Cerebellar nuclear complex (tissue), 1 donor: ENCODE measurements around the gene RIMKLA.
A peak's percentile ranks its signal among the peaks of the same experiment; 100 is the strongest.

Source experiments
- DNase-seq, 2 experiments: peaks; one replicate each; lab custom pipeline; 2025; lab: John Stamatoyannopoulos, UW

Gene RIMKLA

GRCh38 chr1:42372796-42373195 is 7.8 kb upstream of the RIMKLA start:
- DNase-seq: no peak

DNA sequence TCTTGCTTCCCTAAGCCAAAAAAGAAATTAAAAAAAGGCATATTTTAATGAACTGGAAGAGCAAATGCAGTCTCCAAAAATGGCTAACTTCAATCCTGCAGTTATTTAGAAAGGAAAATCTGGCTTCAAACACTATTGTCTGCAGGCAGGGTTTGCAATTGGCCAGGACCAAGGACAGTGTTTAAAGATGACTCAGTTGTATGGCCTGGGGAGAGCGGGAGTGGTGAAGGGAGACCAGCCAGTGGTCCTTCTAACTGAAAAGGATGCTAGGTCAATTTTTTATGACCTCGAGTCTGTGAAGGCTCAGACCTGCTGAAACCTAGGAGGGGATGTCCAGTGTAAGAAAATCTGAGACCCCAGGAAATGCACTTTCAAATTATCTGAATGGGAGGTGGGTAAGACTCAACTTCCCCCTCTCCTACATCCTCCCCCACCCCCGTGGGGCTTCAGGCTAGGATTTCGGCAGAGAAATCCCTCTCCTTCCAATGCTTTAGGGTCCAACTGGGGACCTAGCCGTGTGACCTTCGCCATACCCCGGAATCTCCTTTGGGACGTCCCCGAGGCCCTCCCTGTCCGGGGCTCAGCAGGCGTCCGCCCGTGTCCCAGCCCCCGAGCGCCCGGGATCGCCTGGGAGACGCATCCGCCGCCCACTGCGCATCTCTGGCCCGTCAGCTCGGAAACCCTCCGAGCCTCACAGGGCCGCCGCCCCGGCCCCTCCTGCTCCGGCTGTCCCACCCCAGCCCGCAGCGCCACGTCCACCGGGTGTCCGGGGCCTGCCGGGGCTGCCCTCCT is 602 bp upstream of the RIMKLA start:
- no peak for DNase-seq

DNA sequence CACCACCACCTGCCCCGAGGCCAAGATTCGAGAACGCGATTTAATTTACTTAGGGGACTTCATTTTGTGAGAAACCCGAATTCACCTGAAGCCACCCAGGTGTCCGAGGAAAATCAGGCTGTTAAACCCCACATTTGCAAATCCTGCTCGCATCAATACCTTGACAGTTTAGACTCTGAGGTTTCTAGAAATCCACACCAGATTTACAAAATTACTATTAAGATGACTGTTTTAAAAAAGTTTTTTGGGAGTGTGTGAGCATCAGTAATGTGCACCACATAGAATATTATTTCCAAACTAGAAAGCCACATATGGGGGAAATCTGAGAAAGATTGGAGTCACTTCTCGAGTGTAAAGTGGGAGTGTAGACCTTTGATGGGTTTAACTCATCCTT is 685 bp downstream of the RIMKLA start:
- no peak for DNase-seq

GRCh38 chr1:42385283-42385682 is 4.7 kb downstream of the RIMKLA start:
- no peak for DNase-seq

GRCh38 chr1:42386051-42386450 is 5.5 kb downstream of the RIMKLA start:
- DNase-seq: no peak

- DNase-seq: no peak
Observed at GRCh38 chr1:42392255-42392654, 11.7 kb downstream of the RIMKLA start.

DNA sequence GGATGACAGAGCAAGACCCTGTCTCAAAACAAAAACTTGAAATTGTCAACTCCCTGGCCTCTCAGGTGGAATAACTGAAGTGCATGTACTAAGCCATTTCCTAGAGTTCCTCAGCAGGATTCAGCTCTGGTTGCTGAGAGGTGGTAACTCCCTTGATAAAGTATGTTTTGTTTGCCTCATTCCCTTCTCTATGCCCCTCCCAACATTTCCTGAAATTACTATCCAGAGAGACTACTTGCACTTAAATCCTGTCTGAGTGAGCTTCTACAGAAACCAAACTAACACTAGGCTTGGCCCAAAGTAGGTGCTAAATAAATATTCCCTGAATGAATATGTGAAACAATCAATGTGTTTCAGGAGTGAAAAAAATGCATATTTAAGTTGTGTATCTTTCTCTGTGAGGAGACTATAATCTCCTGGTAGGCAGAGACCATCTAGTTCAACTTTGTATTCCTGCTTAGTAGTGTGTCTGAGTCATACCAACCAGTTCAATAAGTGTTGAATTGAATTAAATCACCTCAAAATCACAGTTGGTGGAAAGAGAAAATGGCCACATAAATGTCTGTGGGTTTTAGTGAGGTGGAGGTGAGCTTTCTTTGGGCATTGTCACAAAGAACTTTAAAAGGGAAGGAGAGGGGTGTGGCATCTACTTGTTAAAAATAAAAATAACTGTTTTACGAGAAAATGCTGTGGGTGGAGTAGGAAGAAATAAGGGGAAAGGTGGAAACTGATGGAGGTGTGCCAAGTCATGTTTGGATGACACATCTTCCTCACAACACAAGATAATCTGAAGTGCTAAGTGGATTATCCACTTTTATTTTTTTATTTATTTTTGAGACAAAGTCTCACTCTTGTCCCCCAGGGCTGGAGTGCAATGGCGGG is 12.6 kb downstream of the RIMKLA start:
- DNase-seq: no peak

- DNase-seq: no peak
Observed at GRCh38 chr1:42399315-42400100, 18.9 kb downstream of the RIMKLA start.

DNA sequence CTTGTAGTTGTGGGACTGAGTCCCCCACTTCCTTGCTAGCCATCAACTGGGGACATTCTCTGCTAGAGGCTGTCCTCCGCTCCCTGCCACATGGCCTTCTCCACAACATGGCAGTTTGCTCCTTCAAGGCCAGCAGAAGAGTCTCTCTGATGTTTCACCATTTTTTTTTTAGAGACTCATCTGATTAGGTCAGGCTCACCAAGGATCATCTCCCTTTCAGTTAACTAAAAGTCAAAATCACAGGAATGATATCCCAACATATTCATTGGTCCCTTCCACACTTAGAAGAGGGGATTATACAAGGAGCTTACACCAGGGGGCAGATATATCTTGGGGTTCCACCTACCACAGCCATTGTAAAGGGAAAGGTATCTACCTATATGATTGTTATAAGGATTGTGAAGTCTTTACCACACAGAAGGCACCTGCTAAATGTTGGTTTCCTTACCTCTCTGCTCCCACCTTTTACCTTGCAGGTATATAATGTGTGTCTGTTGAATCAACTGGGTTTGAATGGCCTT is 23.3 kb downstream of the RIMKLA start:
- no peak for DNase-seq

GRCh38 chr1:42414551-42415496 is 34.2 kb downstream of the RIMKLA start:
- DNase-seq: no peak

DNA sequence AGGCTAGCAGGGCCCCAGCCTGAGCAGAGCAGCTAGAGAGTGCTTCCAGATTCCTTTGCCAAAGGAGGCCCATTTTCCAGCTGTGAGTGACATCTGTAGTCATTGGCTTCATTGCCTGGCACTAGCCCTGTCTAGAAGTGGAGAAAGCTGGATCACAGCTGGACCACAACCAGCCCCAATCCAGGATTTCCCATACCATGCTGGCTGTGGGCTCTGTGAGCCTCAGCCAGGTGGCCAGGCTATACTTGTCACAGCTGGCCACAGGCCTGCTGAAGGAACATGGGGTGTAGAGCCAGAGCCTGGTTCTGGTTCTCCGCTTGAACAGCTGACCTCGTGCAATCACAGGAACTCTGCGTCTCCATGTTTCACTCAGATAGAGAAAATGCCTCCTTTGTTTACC is 36.6 kb downstream of the RIMKLA start:
- no peak for DNase-seq

- no peak for DNase-seq
Observed at GRCh38 chr1:42418516-42418915, 37.9 kb downstream of the RIMKLA start.

GRCh38 chr1:42419126-42419821 is 38.7 kb downstream of the RIMKLA start:
- DNase-seq: no peak

DNA sequence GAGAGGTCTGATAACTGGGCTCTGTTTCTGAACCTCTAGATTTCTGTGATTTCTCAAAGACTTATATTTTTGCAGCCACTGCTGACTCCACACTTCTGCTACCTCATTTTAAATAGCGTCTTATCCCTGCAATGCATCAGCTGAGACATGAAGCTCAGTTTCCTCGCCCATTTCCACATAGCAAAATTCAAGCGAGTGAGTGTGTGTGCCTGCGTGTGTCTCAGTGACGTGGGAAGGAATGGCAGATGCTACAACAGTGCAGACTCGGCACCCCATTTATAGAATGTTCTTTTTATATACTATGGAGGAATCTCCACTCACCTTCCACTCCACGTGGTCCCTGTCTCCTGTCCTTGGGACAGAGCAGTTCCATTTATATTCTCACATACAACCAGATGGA is 39.5 kb downstream of the RIMKLA start:
- DNase-seq: no peak

GRCh38 chr1:42420911-42421585 is 40.5 kb downstream of the RIMKLA start:
- DNase-seq: peak in 1 of 2 experiments; percentile 80

- no peak for DNase-seq
Observed at GRCh38 chr1:42422737-42423136, 42.1 kb downstream of the RIMKLA start.

GRCh38 chr1:42423681-42424080 is 43.1 kb downstream of the RIMKLA start:
- DNase-seq: no peak

DNA sequence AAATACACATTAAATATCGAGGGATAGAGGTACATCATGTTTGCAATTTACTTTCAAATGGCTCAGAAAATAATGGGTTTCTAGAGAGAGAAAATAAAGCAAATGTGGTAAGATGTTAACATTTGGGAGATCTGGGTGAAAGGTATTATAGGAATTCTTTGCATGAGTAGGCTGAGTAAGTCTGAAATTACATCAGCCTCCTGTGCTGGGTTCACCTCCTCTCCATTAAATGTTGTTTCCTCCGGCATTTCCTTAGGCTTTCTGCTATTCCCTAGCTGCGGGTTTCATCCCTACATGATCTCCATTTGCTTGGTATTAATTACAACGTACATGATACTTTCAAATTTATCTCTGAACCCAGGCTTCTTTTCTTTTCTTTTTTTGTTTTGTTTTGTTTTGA is 43.6 kb downstream of the RIMKLA start:
- DNase-seq: no peak

GRCh38 chr1:42427240-42427639 is 46.6 kb downstream of the RIMKLA start:
- no peak for DNase-seq

GRCh38 chr1:42429603-42430002 is 49.0 kb downstream of the RIMKLA start:
- DNase-seq: no peak
